ENCODE measurements around the gene SLC47A2.

DNA sequence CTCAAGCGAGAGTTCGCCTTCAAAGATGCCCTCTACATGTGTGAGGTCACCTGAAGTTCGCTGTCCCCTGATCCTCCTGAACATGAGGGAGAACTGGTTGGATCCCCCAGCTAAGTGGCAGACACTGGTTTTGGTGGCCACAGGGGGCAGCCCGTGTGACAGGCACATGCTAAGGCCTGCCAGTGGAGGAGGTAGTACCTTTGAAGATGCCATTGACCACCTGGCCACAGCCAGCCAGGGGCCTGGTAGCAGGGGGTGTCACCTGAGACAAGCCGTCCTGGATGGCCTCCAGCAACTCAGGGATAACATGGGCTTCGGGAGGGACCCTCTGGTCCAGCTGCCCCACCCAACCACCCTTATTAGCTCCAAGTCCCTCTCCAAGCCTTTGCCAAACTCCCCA, 39.0 kb upstream of the SLC47A2 start:
- TF ChIP-seq, protein P1, sequence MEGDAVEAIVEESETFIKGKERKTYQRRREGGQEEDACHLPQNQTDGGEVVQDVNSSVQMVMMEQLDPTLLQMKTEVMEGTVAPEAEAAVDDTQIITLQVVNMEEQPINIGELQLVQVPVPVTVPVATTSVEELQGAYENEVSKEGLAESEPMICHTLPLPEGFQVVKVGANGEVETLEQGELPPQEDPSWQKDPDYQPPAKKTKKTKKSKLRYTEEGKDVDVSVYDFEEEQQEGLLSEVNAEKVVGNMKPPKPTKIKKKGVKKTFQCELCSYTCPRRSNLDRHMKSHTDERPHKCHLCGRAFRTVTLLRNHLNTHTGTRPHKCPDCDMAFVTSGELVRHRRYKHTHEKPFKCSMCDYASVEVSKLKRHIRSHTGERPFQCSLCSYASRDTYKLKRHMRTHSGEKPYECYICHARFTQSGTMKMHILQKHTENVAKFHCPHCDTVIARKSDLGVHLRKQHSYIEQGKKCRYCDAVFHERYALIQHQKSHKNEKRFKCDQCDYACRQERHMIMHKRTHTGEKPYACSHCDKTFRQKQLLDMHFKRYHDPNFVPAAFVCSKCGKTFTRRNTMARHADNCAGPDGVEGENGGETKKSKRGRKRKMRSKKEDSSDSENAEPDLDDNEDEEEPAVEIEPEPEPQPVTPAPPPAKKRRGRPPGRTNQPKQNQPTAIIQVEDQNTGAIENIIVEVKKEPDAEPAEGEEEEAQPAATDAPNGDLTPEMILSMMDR (IDR thresholded peaks at IDR 0.05) = no peak
- no peak for TF ChIP-seq POLR2A (IDR thresholded peaks at IDR 0.05)
